NOMO-1 treated with DMSO at 0.1 percent for 48 hours (cell line): Measurements from ENCODE around the gene AARSD1.
"Not testable (repeated sequence)": the region's sequence is repeated elsewhere in the genome, so short reads cannot be mapped to it uniquely, and the experiment has no call there.

Source experiments
- DNase-seq: peaks from one replicate; lab custom pipeline; 2025; ENCODE audit not compliant: unreplicated experiment; lab: John Stamatoyannopoulos, UW

Gene AARSD1

GRCh38 chr17:42920922-42921321, 43.3 kb downstream of the AARSD1 start:
- no peak for DNase-seq

- DNase-seq = no peak
These were observed 44.0 kb downstream of the AARSD1 start for GRCh38 chr17:42920106-42920900.

- not testable (repeated sequence) for DNase-seq
These were observed 44.7 kb downstream of the AARSD1 start for GRCh38 chr17:42919522-42920077.

GRCh38 chr17:42918902-42919521, 45.2 kb downstream of the AARSD1 start:
- no peak for DNase-seq

GRCh38 chr17:42917236-42917603, 47.0 kb downstream of the AARSD1 start:
- DNase-seq = no peak

- DNase-seq = not testable (repeated sequence)
These were observed 47.6 kb downstream of the AARSD1 start for GRCh38 chr17:42916388-42917235.

GRCh38 chr17:42915288-42915687, 49.0 kb downstream of the AARSD1 start:
- not testable (repeated sequence) for DNase-seq

- no peak for DNase-seq
These were observed 50.2 kb downstream of the AARSD1 start for GRCh38 chr17:42913981-42914617.

GRCh38 chr17:42913522-42913921, 50.7 kb downstream of the AARSD1 start:
- no peak for DNase-seq

GRCh38 chr17:42908872-42909700, 55.2 kb downstream of the AARSD1 start:
- DNase-seq = no peak

- peak; percentile 45 for DNase-seq
These were observed 57.3 kb downstream of the AARSD1 start for GRCh38 chr17:42906772-42907446.

GRCh38 chr17:42904110-42904469, 60.2 kb downstream of the AARSD1 start:
- no peak for DNase-seq

- DNase-seq = no peak
These were observed 62.6 kb downstream of the AARSD1 start for GRCh38 chr17:42901535-42902229.
